Measurements from ENCODE around the gene EIF2S3. TPM values are rescaled to one million over a fixed set of nuclear protein-coding genes. Genes with fewer than 3 reads are reported as not detected.

EIF2S3 gene
- total and polyA plus RNA-seq, 2 of the 8 experiments (the other 6 are each of a cell fraction or from before 2014, with no cell fraction given), result 65.5 to 259 TPM

DNA sequence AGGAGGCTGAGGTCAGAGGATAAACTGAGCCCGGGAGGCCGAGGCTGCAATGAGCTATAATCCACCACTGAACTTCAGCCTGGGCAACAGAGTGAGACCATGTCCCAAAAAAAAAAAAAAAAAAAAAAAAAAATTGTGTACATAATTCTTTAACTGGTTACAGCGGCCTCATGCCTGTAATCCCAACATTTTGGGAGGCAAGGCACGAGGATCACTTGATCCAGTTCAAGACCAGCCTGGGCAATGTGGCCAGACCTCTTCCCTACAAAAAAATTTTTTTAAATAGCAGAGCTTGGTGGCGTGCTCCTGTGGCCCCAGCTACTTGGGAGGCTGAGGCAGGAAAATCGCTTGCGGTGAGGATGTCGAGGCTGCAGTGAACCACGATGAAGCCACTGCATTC lies 37.1 kb upstream of the EIF2S3 start:
- Histone ChIP-seq H3K9me3 (ENCODE audit: insufficient read depth in 2 of 2, low read depth in 1 of 2, low read length in 1 of 2) (no peaks in the 10 kb centered on the region), H2BK12ac (ENCODE audit: low read depth, low read length) (no peak overlapping the region), H3K79me2 (ENCODE audit: control insufficient read depth in 1 of 2, insufficient read depth in 2 of 2, low read length in 2 of 2) (peaks cover 0 to 58% of the 10 kb centered on the region in 2 experiments; a peak in 2 of 4 replicates), H3K56ac (replicated peaks; ENCODE audit: insufficient read length, low read depth, low read length) (no peak overlapping the region), H4K5ac (ENCODE audit: insufficient read length, low read depth, low read length) (no peak overlapping the region), H4K91ac (replicated peaks; ENCODE audit: insufficient read length, low read length) (no peak overlapping the region), H2AK5ac (ENCODE audit: low read depth, low read length) (no peak overlapping the region), H3K23me2 (ENCODE audit: low read depth, low read length) (no peaks in the 10 kb centered on the region), H3K18ac (ENCODE audit: extremely low read depth, low read length) (no peak overlapping the region), H2AFZ (ENCODE audit: low read length) (no peak overlapping the region), H3K36me3 (ENCODE audit: control insufficient read depth in 2 of 4, insufficient read depth in 4 of 4, low read length in 3 of 4) (no peaks in the 10 kb centered on the region), H3K4me2 (ENCODE audit: insufficient read depth in 1 of 2, low read depth in 2 of 2, low read length in 2 of 2) (no peak overlapping the region), H3K27me3 (replicated peaks in 1 of 4; ENCODE audit: control insufficient read depth in 3 of 4, extremely low read depth in 1 of 4, insufficient read depth in 3 of 4, low read length in 3 of 4) (no peaks in the 10 kb centered on the region), H2BK5ac (ENCODE audit: low read depth, low read length) (no peak overlapping the region), H3K4ac (replicated peaks; ENCODE audit: insufficient read length, low read depth, low read length) (no peak overlapping the region), H3K79me1 (ENCODE audit: low read depth, low read length) (no peaks in the 10 kb centered on the region), H4K8ac (ENCODE audit: extremely low read depth, insufficient read depth, low read length) (no peak overlapping the region), H3K9ac (replicated peaks in 1 of 4; ENCODE audit: extremely low read depth in 1 of 4, low read depth in 3 of 4, low read length in 3 of 4) (no peak overlapping the region), H3K27ac (ENCODE audit: low read depth, low read length) (no peak overlapping the region), H3K4me3 (ENCODE audit: extremely low read depth in 1 of 4, insufficient read depth in 2 of 4, low read depth in 3 of 4, low read length in 4 of 4) (no peak overlapping the region), H3K14ac (ENCODE audit: insufficient read length) (no peak overlapping the region), H2BK20ac (ENCODE audit: low read length) (no peak overlapping the region), H2BK120ac (replicated peaks; ENCODE audit: low read depth, low read length) (no peak overlapping the region), H3K4me1 (replicated peaks in 1 of 4; ENCODE audit: control insufficient read depth in 3 of 4, insufficient read depth in 4 of 4, low read length in 3 of 4) (no peaks in the 10 kb centered on the region), H4K20me1 (replicated peaks in 1 of 2; ENCODE audit: control insufficient read depth in 1 of 2, insufficient read depth in 2 of 2, low read length in 2 of 2) (no peaks in the 10 kb centered on the region), H2BK15ac (ENCODE audit: low read length) (no peak overlapping the region), H3K23ac (ENCODE audit: insufficient read length) (no peak overlapping the region)
- DNase-seq (ENCODE audit: low read depth in 1 of 2, low spot score in 2 of 2) (no peak), FAIRE-seq (no peak)
- POLR2A ChIA-PET (ENCODE audit: partially characterized antibody), result no interaction called here
- WGBS, 2 experiments (ENCODE audit: extremely low coverage in 1 of 2, insufficient coverage in 1 of 2, insufficient read length in 1 of 2, insufficient replicate concordance in 2 of 2, low coverage in 1 of 2, low lambda C conversion rate in 2 of 2, missing lambda C conversion rate in 1 of 2), result 96% methylated on average over 7 of the region's 9 CpGs; no CpG with 5 or more reads in 1 of the 2 experiments
- CTCF ChIA-PET (ENCODE audit: partially characterized antibody), result no interaction called here
- TF ChIP-seq NANOG (IDR thresholded peaks at IDR 0.05; ENCODE audit: insufficient read depth, low read depth, low read length, poor library complexity, severe bottlenecking) (no peak), EGR1 (IDR thresholded peaks at IDR 0.05; ENCODE audit: borderline replicate concordance, low read depth, low read length) (no peak), CBX5 (IDR thresholded peaks at IDR 0.05; ENCODE audit: low read depth, low read length) (no peak), SIRT6 (IDR thresholded peaks at IDR 0.05; ENCODE audit: low read length) (no peak), PHF8 (conservative IDR thresholded peaks at IDR 0.05; ENCODE audit: low read depth, low read length) (no peak), GABPA (IDR thresholded peaks at IDR 0.05; ENCODE audit: borderline replicate concordance, insufficient read depth, low read length) (no peak), SAP30 (IDR thresholded peaks at IDR 0.05; ENCODE audit: insufficient read depth, insufficient replicate concordance, low read length) (no peak), CEBPB (IDR thresholded peaks at IDR 0.05; ENCODE audit: low read depth, low read length) (no peak), SP2 (IDR thresholded peaks at IDR 0.05; ENCODE audit: low read length) (no peak), POU5F1 (IDR thresholded peaks at IDR 0.05; ENCODE audit: low read depth, low read length) (no peak)
- TF ChIP-seq, protein P1, sequence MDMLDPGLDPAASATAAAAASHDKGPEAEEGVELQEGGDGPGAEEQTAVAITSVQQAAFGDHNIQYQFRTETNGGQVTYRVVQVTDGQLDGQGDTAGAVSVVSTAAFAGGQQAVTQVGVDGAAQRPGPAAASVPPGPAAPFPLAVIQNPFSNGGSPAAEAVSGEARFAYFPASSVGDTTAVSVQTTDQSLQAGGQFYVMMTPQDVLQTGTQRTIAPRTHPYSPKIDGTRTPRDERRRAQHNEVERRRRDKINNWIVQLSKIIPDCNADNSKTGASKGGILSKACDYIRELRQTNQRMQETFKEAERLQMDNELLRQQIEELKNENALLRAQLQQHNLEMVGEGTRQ (IDR thresholded peaks at IDR 0.05; ENCODE audit: low read length), result no peak
- TF ChIP-seq, protein P2, sequence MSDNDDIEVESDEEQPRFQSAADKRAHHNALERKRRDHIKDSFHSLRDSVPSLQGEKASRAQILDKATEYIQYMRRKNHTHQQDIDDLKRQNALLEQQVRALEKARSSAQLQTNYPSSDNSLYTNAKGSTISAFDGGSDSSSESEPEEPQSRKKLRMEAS (IDR thresholded peaks at IDR 0.05), result no peak

All from H1 (cell line).